ENCODE data around the gene ZG16.

ZG16 gene

DNA sequence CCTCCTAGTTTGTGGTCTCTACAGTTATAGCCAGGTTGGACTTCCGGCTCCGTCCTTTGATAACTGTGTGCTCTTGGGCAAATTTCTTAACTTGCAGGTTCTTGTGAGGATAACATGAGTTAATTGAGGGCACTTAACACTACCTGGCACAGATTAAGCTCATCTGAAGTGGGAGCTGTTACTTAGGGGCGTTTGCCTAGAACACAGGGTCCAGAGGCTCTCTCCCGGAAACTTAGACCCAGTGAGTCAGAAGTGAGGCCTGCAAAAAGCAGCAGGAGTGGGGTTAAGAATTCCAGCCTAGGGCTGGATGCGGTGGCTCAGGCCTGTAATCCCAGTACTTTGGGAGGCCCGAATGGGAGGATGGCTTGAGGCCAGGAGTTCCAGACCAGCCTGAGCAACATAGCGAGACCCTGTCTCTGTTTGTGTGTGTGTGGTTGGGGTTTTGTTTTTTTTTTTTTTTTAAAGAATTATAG is 43.6 kb downstream of the ZG16 start:
- DNase-seq (ENCODE audit: low read depth, low spot score) = no peak

- DNase-seq (ENCODE audit: low read depth, low spot score) = no peak
Observed at GRCh38 chr16:29824589-29825144, 46.6 kb downstream of the ZG16 start.

DNA sequence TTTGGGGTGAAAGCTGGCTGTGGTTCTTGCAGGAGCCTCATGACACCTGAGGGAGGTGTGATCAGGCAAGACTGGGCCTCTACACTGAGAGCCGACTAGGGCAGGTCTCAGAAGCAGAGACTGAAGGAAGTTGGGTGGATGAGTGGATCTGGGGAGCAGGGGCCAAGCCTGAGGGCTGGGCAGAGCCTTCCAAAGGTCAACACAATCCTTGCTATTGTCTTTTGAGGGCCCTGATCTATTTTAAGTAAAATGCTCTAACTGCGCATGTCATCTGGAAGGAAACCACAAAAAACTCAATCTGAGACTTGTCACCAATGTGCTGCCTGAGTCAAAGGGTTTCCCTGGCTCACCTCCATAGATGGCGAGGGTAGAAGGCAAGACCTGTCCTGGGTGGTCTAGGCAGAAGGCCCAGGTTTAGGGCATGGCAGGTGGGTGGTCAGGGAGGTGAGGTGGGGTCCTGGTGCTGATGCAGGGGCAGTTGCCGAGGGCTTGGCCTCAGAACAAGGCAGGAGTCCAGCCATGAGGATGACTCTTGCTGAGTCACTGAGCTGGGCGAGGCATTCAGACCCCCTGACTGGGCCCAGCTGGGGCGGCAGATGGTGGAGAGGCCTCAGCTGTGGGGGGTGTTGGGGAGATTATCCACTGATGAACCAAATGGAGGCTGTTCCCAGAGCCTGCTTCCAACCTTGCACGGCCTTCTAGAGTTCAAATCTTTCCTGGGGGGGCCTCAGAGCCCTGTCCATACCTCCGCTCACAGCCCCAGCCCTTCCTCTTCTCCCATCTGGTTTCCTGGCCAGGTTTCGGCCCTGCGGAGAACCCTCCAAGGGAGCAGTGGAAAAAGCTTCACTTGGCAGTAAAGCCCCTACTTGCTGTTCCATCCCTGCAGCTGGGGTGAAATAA is 47.3 kb downstream of the ZG16 start:
- DNase-seq (ENCODE audit: low read depth, low spot score) = no peak

GRCh38 chr16:29826342-29826695 is 48.3 kb downstream of the ZG16 start:
- DNase-seq (ENCODE audit: low read depth, low spot score) = no peak

DNA sequence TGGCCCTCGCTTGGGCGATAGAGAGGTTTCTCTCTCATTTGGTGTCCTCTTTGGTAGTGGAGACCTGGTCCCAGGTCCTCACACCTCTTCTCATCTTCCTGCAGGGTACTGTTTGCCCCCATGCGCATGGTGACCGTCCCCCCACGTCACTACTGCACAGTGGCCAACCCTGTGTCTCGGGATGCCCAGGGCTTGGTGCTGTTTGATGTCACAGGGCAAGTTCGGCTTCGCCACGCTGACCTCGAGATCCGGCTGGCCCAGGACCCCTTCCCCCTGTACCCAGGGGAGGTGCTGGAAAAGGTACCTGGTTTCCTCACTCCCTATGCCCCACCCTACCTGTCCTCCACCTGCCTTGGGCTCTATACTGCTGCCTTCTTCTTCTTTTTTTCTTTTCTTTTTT is 52.7 kb downstream of the ZG16 start:
- DNase-seq (ENCODE audit: low read depth, low spot score) = no peak

DNA sequence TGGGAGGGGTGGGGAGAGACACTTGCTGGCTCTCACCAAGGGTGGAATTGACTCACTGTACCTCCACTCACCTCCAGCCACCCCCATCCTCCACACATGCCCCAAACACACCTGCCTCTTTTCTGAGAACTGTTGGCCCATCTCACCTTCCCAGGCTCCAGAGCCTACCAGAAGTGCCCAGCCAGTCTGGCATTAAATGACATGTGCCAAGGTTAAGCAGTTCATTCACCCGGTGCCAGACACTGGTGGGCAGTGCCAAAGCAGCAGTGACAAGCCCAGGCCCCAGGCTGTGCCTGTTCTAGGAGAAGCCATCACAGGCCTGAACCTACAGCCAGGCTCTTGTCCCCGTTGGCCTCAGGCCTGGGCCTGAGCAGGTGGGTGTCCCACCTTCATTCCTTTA is 53.4 kb downstream of the ZG16 start:
- no peak for DNase-seq (ENCODE audit: low read depth, low spot score)
